NCI-H146 (cell line): ENCODE measurements around the gene PLK1.

ENCODE experiments used
- DNase-seq: peaks from one replicate; lab custom pipeline; 2025; lab: John Stamatoyannopoulos, UW

PLK1 gene

GRCh38 chr16:23679986-23680336 is 1.3 kb downstream of the PLK1 start:
- DNase-seq, result no peak

GRCh38 chr16:23682181-23682580 is 3.5 kb downstream of the PLK1 start:
- DNase-seq, result no peak

- DNase-seq, result no peak
These were observed 4.8 kb downstream of the PLK1 start for GRCh38 chr16:23683487-23683886.

GRCh38 chr16:23687034-23687808 is 8.5 kb downstream of the PLK1 start:
- no peak for DNase-seq

GRCh38 chr16:23689442-23690187 is 10.9 kb downstream of the PLK1 start:
- DNase-seq, result no peak

- DNase-seq, result no peak
These were observed 12.2 kb downstream of the PLK1 start for GRCh38 chr16:23690771-23691482.

GRCh38 chr16:23691483-23692189 is 12.9 kb downstream of the PLK1 start:
- DNase-seq, result no peak

GRCh38 chr16:23692190-23692837 is 13.6 kb downstream of the PLK1 start:
- no peak for DNase-seq

GRCh38 chr16:23694265-23694643 is 15.6 kb downstream of the PLK1 start:
- DNase-seq, result no peak

- DNase-seq, result no peak
These were observed 16.1 kb downstream of the PLK1 start for GRCh38 chr16:23694644-23695373.

GRCh38 chr16:23695756-23696155 is 17.1 kb downstream of the PLK1 start:
- no peak for DNase-seq

- DNase-seq, result no peak
These were observed 20.4 kb downstream of the PLK1 start for GRCh38 chr16:23699100-23699499.

GRCh38 chr16:23700093-23700492 is 21.4 kb downstream of the PLK1 start:
- no peak for DNase-seq

GRCh38 chr16:23700509-23700908 is 21.8 kb downstream of the PLK1 start:
- DNase-seq, result peak; percentile 91

- no peak for DNase-seq
These were observed 22.4 kb downstream of the PLK1 start for GRCh38 chr16:23701045-23701444.

GRCh38 chr16:23702951-23703350 is 24.3 kb downstream of the PLK1 start:
- no peak for DNase-seq

- no peak for DNase-seq
These were observed 26.3 kb downstream of the PLK1 start for GRCh38 chr16:23704772-23705516.

GRCh38 chr16:23705517-23705902 is 26.8 kb downstream of the PLK1 start:
- DNase-seq, result no peak

- DNase-seq, result no peak
These were observed 27.8 kb downstream of the PLK1 start for GRCh38 chr16:23706439-23706838.

GRCh38 chr16:23709536-23709935 is 30.8 kb downstream of the PLK1 start:
- no peak for DNase-seq
